ENCODE results near the gene SHC4.

Gene SHC4

DNA sequence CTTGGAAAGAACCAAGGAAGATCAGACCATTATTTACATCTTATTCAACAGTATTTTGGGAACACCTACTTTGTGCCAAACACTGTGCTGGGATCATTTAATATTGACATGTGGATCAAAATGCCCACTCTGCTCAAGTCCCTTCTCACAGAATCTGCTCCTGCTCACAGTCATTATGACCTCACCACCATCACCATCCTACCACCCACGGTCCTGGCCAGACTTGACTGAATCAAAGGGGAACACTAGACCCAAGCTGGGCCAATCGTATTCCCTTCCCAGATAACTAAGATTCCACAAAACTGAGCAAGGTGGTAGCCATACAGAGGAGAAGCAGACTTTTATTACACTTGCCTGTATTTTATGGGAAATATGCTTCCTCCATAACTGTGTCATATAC, 149.4 kb downstream of the SHC4 start:
- no peak for DNase-seq (ENCODE audit: low read depth in 1 of 2, low spot score in 1 of 2)
- Histone ChIP-seq H3K27me3 (ENCODE audit: insufficient read depth, poor library complexity, severe bottlenecking) (no peaks in the 10 kb centered on the region), H3K27ac (replicated peaks) (no peak overlapping the region), H3K4me3 (replicated peaks; ENCODE audit: insufficient read depth, low read length) (no peak overlapping the region)
- TF ChIP-seq SPI1 (IDR thresholded peaks at IDR 0.05; ENCODE audit: borderline replicate concordance, low read depth) = no peak
- TF ChIP-seq, protein P1, sequence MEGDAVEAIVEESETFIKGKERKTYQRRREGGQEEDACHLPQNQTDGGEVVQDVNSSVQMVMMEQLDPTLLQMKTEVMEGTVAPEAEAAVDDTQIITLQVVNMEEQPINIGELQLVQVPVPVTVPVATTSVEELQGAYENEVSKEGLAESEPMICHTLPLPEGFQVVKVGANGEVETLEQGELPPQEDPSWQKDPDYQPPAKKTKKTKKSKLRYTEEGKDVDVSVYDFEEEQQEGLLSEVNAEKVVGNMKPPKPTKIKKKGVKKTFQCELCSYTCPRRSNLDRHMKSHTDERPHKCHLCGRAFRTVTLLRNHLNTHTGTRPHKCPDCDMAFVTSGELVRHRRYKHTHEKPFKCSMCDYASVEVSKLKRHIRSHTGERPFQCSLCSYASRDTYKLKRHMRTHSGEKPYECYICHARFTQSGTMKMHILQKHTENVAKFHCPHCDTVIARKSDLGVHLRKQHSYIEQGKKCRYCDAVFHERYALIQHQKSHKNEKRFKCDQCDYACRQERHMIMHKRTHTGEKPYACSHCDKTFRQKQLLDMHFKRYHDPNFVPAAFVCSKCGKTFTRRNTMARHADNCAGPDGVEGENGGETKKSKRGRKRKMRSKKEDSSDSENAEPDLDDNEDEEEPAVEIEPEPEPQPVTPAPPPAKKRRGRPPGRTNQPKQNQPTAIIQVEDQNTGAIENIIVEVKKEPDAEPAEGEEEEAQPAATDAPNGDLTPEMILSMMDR (IDR thresholded peaks at IDR 0.05; ENCODE audit: insufficient read depth, low read length) = no peak
- no peak for TF ChIP-seq GABPA (IDR thresholded peaks at IDR 0.05; ENCODE audit: low read depth)
- TF ChIP-seq, protein P2, sequence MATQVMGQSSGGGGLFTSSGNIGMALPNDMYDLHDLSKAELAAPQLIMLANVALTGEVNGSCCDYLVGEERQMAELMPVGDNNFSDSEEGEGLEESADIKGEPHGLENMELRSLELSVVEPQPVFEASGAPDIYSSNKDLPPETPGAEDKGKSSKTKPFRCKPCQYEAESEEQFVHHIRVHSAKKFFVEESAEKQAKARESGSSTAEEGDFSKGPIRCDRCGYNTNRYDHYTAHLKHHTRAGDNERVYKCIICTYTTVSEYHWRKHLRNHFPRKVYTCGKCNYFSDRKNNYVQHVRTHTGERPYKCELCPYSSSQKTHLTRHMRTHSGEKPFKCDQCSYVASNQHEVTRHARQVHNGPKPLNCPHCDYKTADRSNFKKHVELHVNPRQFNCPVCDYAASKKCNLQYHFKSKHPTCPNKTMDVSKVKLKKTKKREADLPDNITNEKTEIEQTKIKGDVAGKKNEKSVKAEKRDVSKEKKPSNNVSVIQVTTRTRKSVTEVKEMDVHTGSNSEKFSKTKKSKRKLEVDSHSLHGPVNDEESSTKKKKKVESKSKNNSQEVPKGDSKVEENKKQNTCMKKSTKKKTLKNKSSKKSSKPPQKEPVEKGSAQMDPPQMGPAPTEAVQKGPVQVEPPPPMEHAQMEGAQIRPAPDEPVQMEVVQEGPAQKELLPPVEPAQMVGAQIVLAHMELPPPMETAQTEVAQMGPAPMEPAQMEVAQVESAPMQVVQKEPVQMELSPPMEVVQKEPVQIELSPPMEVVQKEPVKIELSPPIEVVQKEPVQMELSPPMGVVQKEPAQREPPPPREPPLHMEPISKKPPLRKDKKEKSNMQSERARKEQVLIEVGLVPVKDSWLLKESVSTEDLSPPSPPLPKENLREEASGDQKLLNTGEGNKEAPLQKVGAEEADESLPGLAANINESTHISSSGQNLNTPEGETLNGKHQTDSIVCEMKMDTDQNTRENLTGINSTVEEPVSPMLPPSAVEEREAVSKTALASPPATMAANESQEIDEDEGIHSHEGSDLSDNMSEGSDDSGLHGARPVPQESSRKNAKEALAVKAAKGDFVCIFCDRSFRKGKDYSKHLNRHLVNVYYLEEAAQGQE (IDR thresholded peaks at IDR 0.05; ENCODE audit: insufficient replicate concordance, low read depth) = no peak

DNA sequence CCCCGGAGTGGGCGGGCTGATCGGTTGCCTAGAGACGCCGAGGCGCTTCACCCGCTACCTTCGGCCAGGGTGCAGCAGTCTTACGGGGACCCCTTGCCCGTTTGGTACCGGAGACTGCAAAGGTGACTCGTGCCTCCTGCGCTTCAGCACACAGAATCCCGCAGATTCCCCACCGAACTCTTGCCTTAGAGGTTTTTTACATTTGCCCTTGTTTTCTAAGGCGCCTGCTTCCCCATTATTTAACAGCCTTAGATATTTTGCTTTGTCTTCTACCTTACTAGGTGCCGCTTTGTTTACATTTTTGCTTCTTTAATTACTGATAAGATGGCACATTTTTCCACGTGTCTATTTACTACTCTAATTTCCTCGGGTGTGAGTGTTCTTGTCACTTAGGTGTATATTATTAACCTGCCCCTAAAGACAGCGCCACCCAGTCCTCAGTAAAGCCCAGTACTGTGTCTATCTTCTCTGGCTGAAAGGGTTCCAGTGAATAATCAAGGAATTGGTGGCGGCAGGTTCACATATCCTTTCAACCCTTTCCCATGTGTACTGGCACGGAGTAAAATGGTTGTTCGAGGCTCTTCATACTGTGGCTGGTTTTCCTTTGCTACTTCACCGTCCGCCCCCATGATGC, 152.3 kb downstream of the SHC4 start:
- no peaks in the 10 kb centered on the region for H3K27me3 ChIP-seq (ENCODE audit: insufficient read depth, poor library complexity, severe bottlenecking)
- H3K4me3 ChIP-seq (replicated peaks; ENCODE audit: insufficient read depth, low read length) = peak overlapping the region; percentile 64
- TF ChIP-seq POLR2AphosphoS5 (IDR thresholded peaks at IDR 0.05; ENCODE audit: low read depth) = no peak
- TF ChIP-seq SPI1 (IDR thresholded peaks at IDR 0.05; ENCODE audit: borderline replicate concordance, low read depth) = 0 out of 2 replicates have a peak, but pooled peaks have one; percentile 17
- TF ChIP-seq GABPA (IDR thresholded peaks at IDR 0.05; ENCODE audit: low read depth) = no peak
- TF ChIP-seq, protein P1 (IDR thresholded peaks at IDR 0.05; ENCODE audit: insufficient read depth, low read length) = no peak
- TF ChIP-seq, protein P2 (IDR thresholded peaks at IDR 0.05; ENCODE audit: insufficient replicate concordance, low read depth) = no peak
- DNase-seq (ENCODE audit: low read depth in 1 of 2, low spot score in 1 of 2) = peak in 1 of 2 experiments; percentile 19
- peak overlapping the region; percentile 60 for H3K27ac ChIP-seq (replicated peaks)

- peak; percentile 98 to 100 for DNase-seq (ENCODE audit: low read depth in 1 of 2, low spot score in 1 of 2)
- no peaks in the 10 kb centered on the region for H3K27me3 ChIP-seq (ENCODE audit: insufficient read depth, poor library complexity, severe bottlenecking)
- peak within 1 kb of the TSS; percentile 88 for H3K4me3 ChIP-seq (replicated peaks; ENCODE audit: insufficient read depth, low read length)
- peak within 1 kb of the TSS; percentile 93 for H3K27ac ChIP-seq (replicated peaks)
- TF ChIP-seq, protein P1 (IDR thresholded peaks at IDR 0.05; ENCODE audit: insufficient read depth, low read length) = no peak
- TF ChIP-seq POLR2AphosphoS5 (IDR thresholded peaks at IDR 0.05; ENCODE audit: low read depth) = peak; percentile 48; the same call in 1 of the 2 replicates
Measured at GRCh38 chr15:48810414-48811324, 153.1 kb downstream of the SHC4 start, which contains the start of gene CEP152. Gene CEP152, minus strand, starts transcription at chr15:48811069. Its CDS starts 5,420 bp downstream, at chr15:48805649.
